A673 (cell line): ENCODE results near the gene EPAS1. TPM values are rescaled to one million over a fixed set of nuclear protein-coding genes. Genes with fewer than 3 reads are reported as not detected.

Experiments
- BruUV-seq: library from RNA; stranded (reverse); fragments of 400-500 nt; replicated peaks from 2 replicates; lab custom pipeline; 2021; lab: Mats Ljungman, UMichigan
- CTCF ChIA-PET: fragments of 300-600 bp; sonication (Branson Sonifier 250); formaldehyde crosslinking; loops from one replicate; lab custom pipeline; 2022; ENCODE audit warnings: antibody characterized with exemption; lab: Charles Lee
- POLR2A ChIA-PET: fragments of 300-600 bp; sonication (Branson Sonifier 250); formaldehyde crosslinking; loops from one replicate; lab custom pipeline; 2022; ENCODE audit warnings: antibody characterized with exemption; ENCODE audit not compliant: low non-redundant PET; lab: Charles Lee
- DNase-seq: peaks from one replicate; pipeline ENCODE4 v3.0.0-alpha.2; 2015; ENCODE audit warnings: low spot score
- H3K27ac ChIP-seq: fragments of 200-600 bp; sonication (generic); 2 replicates; pipeline ENCODE4 v1.5.1; 2016; ENCODE audit warnings: mixed run types, low read depth, mild to moderate bottlenecking, mixed read lengths, antibody characterized with exemption, low read length; ENCODE audit not compliant: poor library complexity, severe bottlenecking
- H3K27me3 ChIP-seq: fragments of 200-600 bp; sonication (generic); replicated peaks from 2 replicates; pipeline ENCODE4 v1.6.1; 2017; ENCODE audit warnings: mixed run types, low read depth, mild to moderate bottlenecking, mixed read lengths, antibody characterized with exemption, low read length; ENCODE audit not compliant: insufficient read depth, poor library complexity
- H3K36me3 ChIP-seq: fragments of 200-600 bp; sonication (generic); 2 replicates; pipeline ENCODE4 v1.6.1; 2016; ENCODE audit warnings: mixed run types, mild to moderate bottlenecking, mixed read lengths, antibody characterized with exemption, low read length; ENCODE audit not compliant: insufficient read depth, poor library complexity, severe bottlenecking
- H3K4me1 ChIP-seq: fragments of 200-600 bp; sonication (generic); 2 replicates; pipeline ENCODE4 v1.6.1; 2017; ENCODE audit warnings: mixed run types, mild to moderate bottlenecking, mixed read lengths, antibody characterized with exemption, low read length; ENCODE audit not compliant: insufficient read depth, poor library complexity, severe bottlenecking
- H3K4me3 ChIP-seq: fragments of 200-600 bp; sonication (generic); 2 replicates; pipeline ENCODE4 v1.5.1; 2016; ENCODE audit warnings: low read depth, mixed run types, mild to moderate bottlenecking, mixed read lengths, low read length; ENCODE audit not compliant: poor library complexity, severe bottlenecking
- H3K9me3 ChIP-seq: fragments of 200-600 bp; sonication (generic); 2 replicates; pipeline ENCODE4 v1.6.1; 2016; ENCODE audit warnings: mixed run types, low read depth, mild to moderate bottlenecking, mixed read lengths, antibody characterized with exemption, low read length; ENCODE audit not compliant: poor library complexity, severe bottlenecking
- EZH2 ChIP-seq: fragments of 200-600 bp; sonication (generic); IDR thresholded peaks from 2 replicates; pipeline ENCODE4 v1.6.1; 2017; ENCODE audit warnings: borderline replicate concordance, low read depth, mild to moderate bottlenecking, mixed read lengths, antibody characterized with exemption, low read length; ENCODE audit not compliant: poor library complexity, severe bottlenecking
- intact Hi-C: fragments of 100-400 bp; cut with micrococcal nuclease; formaldehyde crosslinking; loops from one replicate; pipeline ENCODE4 v1.10.0; 2022; ENCODE audit not compliant: unreplicated experiment
- total RNA-seq: library from RNA; stranded (reverse); gene quantifications from 2 replicates; pipeline ENCODE4 v1.2.3, GENCODE V29; 2021
- TF ChIP-seq, protein P1 (sequence below): fragments of 300-800, 200-600 bp; sonication (generic); conservative IDR thresholded peaks from 2 replicates; pipeline ENCODE4 v1.5.1; 2017; ENCODE audit warnings: low read depth, mild to moderate bottlenecking, antibody characterized with exemption, low read length, moderate library complexity, mixed read lengths

Gene EPAS1
- total RNA-seq, 1 experiment from 2014 or later, result 0.41 TPM

DNA sequence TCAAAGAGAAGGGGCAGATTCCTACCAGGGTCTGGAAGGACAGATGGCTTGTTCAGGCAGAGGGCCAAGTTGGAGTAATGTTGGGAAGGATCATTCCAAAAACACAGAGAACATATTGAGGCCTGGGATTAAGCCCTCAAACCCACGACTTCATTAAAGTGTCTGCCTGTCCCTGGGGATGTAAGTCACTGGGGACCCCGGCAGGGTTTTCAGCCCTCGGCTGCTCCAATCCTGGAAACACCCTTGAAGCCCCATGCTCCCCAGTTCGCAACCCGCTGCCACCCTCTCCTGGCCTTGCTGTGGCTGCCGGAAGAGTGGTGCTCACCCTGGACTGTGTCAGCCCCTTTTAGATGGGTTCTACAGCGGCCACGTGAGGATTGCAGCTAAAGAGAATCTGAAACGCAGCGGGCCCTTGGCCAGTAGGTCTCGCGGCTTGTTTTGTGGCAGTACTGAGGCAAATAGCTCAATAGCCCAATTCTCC lies 79.9 kb downstream of the EPAS1 start:
- TF ChIP-seq EZH2, result no peak
- TF ChIP-seq, protein P1, sequence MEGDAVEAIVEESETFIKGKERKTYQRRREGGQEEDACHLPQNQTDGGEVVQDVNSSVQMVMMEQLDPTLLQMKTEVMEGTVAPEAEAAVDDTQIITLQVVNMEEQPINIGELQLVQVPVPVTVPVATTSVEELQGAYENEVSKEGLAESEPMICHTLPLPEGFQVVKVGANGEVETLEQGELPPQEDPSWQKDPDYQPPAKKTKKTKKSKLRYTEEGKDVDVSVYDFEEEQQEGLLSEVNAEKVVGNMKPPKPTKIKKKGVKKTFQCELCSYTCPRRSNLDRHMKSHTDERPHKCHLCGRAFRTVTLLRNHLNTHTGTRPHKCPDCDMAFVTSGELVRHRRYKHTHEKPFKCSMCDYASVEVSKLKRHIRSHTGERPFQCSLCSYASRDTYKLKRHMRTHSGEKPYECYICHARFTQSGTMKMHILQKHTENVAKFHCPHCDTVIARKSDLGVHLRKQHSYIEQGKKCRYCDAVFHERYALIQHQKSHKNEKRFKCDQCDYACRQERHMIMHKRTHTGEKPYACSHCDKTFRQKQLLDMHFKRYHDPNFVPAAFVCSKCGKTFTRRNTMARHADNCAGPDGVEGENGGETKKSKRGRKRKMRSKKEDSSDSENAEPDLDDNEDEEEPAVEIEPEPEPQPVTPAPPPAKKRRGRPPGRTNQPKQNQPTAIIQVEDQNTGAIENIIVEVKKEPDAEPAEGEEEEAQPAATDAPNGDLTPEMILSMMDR, result 0 out of 2 replicates have a peak, but pooled peaks have one; percentile 17
- H3K27me3 ChIP-seq, result no peaks in the 10 kb centered on the region
- no peak overlapping the region for H3K4me3 ChIP-seq
- no peak for DNase-seq
- no peak overlapping the region for H3K27ac ChIP-seq
- BruUV-seq, result no TSS peak
- H3K9me3 ChIP-seq, result no peaks in the 10 kb centered on the region
- ChIA-PET POLR2A (no interaction called here), CTCF (no interaction called here)
- intact Hi-C loops, result no loop called here
- no peaks in the 10 kb centered on the region for H3K36me3 ChIP-seq
- peaks cover 8% of the 10 kb centered on the region for H3K4me1 ChIP-seq

DNA sequence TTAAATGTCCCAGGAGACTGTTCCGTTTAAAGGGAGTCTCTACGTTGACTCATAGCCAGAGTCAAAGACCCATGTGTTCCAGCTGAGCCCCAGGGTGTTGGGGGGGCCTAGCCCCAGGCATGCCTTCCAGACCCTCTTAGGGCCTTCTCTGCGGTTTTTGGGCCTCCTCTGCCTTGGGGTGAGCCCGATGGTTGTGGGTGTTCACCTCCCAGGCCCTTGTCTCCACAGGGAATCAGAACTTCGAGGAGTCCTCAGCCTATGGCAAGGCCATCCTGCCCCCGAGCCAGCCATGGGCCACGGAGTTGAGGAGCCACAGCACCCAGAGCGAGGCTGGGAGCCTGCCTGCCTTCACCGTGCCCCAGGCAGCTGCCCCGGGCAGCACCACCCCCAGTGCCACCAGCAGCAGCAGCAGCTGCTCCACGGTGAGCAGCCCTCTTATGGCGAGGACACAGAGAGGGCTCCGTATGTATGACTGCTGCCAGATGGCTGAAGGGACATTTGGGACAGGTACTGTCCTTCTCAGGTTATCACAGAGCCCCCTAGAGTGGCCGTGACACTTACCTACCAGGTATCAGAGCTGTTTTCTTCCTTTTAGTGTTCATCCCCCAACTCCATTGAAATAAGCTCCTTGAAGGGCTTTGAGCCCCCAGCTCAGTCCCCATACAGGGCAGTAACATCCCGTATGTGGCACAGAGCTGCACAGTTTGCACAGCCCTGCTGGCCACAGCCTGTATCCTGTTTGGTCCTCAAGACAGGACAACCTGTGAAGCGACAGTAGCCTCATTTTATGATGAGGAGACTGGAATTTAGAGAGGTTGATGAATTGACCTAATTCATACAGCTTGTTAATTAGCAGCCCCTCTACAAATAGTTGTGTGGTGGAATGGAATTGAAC lies 80.7 kb downstream of the EPAS1 start:
- Histone ChIP-seq H3K27ac (no peak overlapping the region), H3K27me3 (no peaks in the 10 kb centered on the region), H3K36me3 (no peaks in the 10 kb centered on the region), H3K4me1 (peaks cover 8% of the 10 kb centered on the region), H3K4me3 (no peak overlapping the region), H3K9me3 (no peaks in the 10 kb centered on the region)
- CTCF ChIA-PET, result no interaction called here
- no peak for TF ChIP-seq EZH2
- TF ChIP-seq, protein P1, result no peak
- intact Hi-C loops, result no loop called here
- no TSS peak for BruUV-seq
- POLR2A ChIA-PET, result no interaction called here
- DNase-seq, result no peak

DNA sequence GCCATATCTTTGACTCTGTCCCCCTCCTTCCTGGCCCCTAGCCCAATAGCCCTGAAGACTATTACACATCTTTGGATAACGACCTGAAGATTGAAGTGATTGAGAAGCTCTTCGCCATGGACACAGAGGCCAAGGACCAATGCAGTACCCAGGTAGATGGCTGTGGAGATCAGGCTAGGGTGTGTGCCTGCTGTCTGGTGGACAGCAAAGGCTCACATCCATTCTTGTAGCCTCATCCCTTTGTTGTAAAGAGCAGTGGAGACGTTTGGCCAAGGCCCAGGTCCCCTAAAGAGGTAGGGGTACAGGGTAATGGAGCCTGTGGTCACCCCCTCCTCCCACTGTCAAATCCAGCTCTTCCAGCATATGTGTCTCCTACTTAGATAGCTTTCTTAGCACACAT lies 81.4 kb downstream of the EPAS1 start:
- ChIA-PET POLR2A (no interaction called here), CTCF (no interaction called here)
- TF ChIP-seq, protein P1, result no peak
- no peak for TF ChIP-seq EZH2
- Histone ChIP-seq H3K4me3 (no peak overlapping the region), H3K27ac (no peak overlapping the region), H3K9me3 (no peaks in the 10 kb centered on the region), H3K36me3 (no peaks in the 10 kb centered on the region), H3K27me3 (no peaks in the 10 kb centered on the region), H3K4me1 (peaks cover 8% of the 10 kb centered on the region)
- DNase-seq, result no peak
- BruUV-seq, result no TSS peak
- intact Hi-C loops, result no loop called here
